ENCODE results near the gene FBXL7.

DNA sequence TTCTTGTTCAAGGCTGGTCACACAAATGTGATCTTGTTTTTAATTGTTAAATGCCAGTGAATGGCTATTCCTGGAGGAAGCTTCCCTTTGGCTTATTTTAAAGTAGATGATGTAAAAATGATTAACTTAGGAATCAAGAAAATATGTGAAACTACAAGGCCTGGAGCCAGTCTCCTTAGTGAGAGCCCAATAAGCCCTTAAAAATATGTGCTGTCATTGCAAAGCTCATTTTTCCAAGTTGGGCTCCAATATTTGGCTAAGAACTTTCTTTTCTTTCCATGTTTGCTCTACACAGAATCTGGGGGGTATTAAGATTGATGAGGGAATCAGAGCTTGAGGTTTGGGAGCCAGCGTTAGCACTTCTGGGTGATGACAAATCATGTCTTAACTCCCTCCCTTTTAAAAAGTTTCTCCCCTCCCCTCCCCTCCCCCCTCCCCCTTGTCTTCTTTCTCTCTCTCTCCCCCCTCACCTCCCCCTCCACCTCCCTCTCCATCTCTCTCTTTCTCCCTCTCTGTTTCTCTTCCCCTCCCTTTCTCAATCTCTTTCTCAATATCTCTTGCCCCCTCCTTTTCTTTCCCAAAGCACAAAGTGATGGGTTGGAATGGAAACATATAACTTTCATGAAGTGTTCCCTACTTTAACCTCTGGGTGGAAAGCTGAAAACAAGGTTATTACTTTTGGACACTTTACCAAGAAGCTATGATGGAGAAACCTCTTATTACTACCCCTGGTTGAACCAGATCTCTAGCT lies 86.0 kb downstream of the FBXL7 start:
- TF ChIP-seq, protein P1, sequence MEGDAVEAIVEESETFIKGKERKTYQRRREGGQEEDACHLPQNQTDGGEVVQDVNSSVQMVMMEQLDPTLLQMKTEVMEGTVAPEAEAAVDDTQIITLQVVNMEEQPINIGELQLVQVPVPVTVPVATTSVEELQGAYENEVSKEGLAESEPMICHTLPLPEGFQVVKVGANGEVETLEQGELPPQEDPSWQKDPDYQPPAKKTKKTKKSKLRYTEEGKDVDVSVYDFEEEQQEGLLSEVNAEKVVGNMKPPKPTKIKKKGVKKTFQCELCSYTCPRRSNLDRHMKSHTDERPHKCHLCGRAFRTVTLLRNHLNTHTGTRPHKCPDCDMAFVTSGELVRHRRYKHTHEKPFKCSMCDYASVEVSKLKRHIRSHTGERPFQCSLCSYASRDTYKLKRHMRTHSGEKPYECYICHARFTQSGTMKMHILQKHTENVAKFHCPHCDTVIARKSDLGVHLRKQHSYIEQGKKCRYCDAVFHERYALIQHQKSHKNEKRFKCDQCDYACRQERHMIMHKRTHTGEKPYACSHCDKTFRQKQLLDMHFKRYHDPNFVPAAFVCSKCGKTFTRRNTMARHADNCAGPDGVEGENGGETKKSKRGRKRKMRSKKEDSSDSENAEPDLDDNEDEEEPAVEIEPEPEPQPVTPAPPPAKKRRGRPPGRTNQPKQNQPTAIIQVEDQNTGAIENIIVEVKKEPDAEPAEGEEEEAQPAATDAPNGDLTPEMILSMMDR (conservative IDR thresholded peaks at IDR 0.05) = no peak
- no peak for TF ChIP-seq EZH2 (IDR thresholded peaks at IDR 0.05; ENCODE audit: low read depth)
